Stromal cell of bone marrow (primary cell): ENCODE data around the gene SLC38A8.

Experiments used
- DNase-seq: peaks from one replicate; pipeline ENCODE4 v3.0.0-alpha.2; 2012; ENCODE audit warnings: low read depth

SLC38A8 gene

GRCh38 chr16:83969771-83970429 lies 72.7 kb downstream of the SLC38A8 start:
- DNase-seq = no peak

GRCh38 chr16:83968891-83969649 lies 73.5 kb downstream of the SLC38A8 start:
- DNase-seq = no peak

DNA sequence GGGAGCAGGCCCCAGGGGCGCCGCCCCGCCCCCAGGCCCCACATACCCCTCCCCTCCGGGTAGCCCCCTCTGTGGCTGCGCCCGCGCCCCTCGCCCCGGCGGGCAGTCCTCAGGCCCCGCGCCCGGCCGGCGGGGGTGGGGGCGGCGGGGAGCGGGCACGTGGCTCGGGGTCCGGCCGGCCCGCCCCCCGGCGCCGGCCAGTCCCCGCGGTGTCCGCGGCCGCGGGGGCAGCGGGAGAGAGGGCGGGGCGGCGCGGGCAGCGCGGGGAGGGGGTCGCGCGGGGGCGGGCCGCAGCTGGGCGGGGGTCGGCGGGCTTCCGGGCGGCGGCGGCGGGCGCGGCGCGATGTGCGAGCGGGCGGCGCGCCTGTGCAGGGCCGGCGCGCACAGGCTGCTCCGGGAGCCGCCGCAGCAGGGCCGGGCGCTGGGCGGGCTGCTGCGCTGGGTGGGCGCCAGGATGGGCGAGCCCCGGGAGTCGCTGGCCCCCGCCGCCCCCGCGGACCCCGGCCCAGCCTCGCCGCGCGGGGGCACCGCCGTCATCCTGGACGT lies 74.2 kb downstream of the SLC38A8 start:
- DNase-seq = no peak

DNA sequence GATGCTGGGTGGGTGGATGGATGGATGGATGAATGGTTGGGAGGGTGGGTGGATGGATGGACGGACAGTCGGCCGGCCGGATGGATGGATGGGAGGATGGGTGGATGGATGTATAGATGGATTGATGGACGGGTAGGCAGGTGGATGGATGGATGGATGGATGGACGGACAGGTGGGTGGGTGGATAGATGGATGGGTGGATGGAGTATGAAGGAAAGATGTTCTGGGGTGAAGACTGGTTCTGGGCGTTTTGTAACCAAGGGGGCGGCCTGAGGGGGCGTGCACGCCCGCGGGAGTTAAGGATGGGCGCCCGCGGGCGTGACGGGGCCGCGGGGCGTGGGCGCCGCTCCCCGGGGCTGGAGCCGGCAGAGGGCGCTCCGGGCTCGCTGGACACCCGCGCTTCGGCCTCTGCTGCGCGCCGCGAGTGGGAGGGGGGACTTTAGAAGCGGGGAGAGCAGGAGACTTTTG lies 74.7 kb downstream of the SLC38A8 start, which contains the start of gene NECAB2:
NECAB2 (plus strand) TSS at position 407 of the 468 bp plus-strand sequence. CDS start 405 bp downstream, outside the sequence.
- no peak for DNase-seq

DNA sequence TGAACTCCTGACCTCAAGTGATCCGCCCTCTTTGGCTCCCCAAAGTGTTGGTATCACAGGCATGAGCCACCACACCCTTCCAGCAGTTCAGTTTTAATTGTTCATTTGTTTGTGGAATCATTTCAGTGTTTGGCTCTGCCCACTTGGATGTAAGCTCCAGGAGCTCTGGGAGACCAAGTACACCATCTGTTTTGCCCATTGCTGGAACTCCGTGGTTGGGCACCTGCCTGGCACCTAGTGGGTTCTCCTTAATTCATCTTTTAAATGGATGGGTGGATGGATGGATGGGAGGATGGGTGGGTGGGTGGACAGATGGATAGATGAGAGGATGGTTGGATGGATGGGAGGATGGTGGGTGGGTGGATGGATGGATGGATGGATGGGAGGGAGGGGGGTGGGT lies 75.5 kb downstream of the SLC38A8 start:
- DNase-seq = no peak

GRCh38 chr16:83966153-83966696 lies 76.4 kb downstream of the SLC38A8 start:
- DNase-seq = no peak

- DNase-seq = no peak
Observed at GRCh38 chr16:83965444-83966152, 77.0 kb downstream of the SLC38A8 start.

DNA sequence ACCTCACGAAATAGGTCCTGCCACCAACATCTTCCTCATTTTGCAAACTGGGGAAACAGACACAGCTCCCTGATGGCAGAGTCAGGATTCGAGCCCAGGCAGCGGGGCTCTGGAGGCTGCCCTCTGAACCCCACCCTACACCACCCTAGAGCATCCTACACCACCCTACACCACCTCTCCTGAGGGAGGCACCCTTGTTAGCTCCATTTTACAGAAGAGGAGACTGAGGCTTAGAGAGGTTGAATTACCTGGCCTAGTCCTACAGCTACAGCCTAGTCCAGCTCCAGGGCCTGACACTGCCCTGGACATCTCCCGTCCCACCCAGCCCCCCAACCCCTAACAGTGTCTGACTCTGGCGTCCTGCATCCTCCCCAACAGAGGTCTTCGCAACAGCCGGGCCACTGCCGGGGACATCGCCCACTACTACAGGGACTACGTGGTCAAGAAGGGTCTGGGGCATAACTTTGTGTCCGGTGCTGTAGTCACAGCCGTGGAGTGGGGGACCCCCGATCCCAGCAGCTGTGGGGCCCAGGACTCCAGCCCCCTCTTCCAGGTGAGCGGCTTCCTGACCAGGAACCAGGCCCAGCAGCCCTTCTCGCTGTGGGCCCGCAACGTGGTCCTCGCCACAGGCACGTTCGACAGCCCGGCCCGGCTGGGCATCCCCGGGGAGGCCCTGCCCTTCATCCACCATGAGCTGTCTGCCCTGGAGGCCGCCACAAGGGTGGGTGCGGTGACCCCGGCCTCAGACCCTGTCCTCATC lies 77.7 kb downstream of the SLC38A8 start:
- no peak for DNase-seq

DNA sequence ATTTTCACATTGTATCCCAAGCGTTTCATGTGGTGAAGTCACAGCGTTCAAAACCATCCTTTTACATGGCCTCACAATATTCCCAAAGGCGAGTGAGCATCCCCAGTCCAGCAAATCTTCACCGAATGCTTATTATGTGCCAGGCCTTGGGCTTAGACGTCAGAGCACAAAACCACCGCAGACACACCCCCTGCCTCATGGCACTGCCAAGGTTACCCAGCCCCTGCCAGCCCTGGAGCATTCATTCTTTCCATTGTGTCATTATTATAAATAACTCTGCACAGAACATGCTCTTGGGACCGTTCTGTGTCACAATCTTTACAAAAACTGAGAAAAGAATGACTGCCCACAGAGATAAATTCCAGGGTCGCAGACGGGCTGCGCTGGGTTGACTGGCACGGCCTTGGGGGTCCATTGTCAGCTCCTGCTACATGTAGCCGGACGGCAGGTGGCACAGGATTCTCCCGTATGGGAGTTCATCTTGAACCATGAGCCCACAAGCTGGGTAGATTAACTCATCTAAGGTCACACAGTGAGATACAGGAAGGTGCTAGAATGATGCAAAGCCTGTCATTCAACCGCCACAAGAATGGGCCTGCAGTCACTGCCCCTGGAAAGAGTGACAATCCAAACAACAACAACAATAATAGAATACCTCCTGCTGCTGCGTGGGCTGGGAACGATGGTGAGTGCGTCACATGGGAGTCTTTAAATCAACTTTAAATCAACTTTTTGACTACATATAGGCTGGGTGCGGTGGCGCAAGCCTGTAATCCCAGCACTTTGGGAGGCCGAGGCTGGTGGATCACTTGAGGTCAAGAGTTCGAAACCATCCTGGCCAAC lies 79.1 kb downstream of the SLC38A8 start:
- no peak for DNase-seq

GRCh38 chr16:83961591-83961990 lies 81.0 kb downstream of the SLC38A8 start:
- DNase-seq = no peak

DNA sequence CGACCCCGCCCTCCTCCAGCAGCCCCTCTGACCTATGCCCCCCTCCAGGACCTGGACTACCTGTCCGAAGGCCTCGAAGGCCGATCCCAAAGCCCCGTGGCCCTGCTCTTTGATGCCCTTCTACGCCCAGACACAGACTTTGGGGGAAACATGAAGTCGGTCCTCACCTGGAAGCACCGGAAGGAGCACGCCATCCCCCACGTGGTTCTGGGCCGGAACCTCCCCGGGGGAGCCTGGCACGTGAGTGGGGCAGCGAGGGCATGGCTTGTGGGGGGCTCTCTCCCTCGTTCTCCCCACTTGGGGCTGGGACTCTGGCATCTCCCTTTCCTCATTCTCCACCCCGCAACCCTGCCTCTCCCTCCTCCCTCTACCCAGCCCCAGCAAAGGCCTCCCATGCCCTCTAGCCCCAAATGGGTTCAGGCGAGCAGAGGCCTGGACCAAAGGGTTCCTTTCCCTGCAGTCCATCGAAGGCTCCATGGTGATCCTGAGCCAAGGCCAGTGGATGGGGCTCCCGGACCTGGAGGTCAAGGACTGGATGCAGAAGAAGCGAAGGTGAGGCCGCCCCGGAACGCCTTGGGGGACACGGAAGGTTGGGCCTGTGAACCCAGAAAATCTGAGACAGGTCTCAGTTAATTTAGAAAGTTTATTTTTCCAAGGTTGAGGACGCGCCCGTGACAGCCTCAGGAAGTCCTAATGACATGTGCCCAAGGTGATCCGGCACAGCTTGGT lies 81.9 kb downstream of the SLC38A8 start:
- DNase-seq = no peak
